Measurements from ENCODE around the gene ADD3.

DNA sequence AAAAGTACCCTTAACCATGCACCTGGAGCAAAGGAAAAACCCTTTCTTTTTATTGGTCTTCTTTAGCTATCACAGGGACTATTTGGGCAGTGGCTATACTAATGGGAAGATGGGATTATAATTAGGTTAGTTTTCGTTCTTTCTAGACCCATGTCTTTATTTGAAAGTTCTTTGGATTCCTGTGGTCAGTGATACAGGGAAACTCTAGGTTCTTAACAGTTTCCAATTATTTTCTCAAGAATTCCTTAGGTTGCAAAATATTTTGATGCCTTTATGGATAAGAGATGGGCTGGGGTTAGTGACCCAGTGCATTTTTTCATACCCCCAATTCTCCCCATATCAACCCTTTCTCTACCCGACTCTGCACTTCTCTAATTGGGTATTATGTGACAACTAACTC, 49.0 kb downstream of the ADD3 start:
- TF ChIP-seq, protein P1, sequence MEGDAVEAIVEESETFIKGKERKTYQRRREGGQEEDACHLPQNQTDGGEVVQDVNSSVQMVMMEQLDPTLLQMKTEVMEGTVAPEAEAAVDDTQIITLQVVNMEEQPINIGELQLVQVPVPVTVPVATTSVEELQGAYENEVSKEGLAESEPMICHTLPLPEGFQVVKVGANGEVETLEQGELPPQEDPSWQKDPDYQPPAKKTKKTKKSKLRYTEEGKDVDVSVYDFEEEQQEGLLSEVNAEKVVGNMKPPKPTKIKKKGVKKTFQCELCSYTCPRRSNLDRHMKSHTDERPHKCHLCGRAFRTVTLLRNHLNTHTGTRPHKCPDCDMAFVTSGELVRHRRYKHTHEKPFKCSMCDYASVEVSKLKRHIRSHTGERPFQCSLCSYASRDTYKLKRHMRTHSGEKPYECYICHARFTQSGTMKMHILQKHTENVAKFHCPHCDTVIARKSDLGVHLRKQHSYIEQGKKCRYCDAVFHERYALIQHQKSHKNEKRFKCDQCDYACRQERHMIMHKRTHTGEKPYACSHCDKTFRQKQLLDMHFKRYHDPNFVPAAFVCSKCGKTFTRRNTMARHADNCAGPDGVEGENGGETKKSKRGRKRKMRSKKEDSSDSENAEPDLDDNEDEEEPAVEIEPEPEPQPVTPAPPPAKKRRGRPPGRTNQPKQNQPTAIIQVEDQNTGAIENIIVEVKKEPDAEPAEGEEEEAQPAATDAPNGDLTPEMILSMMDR (IDR thresholded peaks at IDR 0.05), result no peak
- TF ChIP-seq POLR2A (IDR thresholded peaks at IDR 0.05), result no peak

All from body of pancreas (tissue), 4 donors.